Loucy (cell line): ENCODE measurements around the gene DBET.

ENCODE experiments used
- CTCF ChIP-seq: fragments of 200-600 bp; sonication (generic); conservative IDR thresholded peaks from 2 replicates; pipeline ENCODE4 v1.5.1; 2014; ENCODE audit warnings: mild to moderate bottlenecking, antibody characterized with exemption, low read length
- EZH2phosphoT487 ChIP-seq: fragments of 200-600 bp; IDR thresholded peaks from 2 replicates; pipeline ENCODE4 v1.6.1; 2018; ENCODE audit warnings: antibody characterized with exemption, mild to moderate bottlenecking, moderate library complexity, borderline replicate concordance

DNA sequence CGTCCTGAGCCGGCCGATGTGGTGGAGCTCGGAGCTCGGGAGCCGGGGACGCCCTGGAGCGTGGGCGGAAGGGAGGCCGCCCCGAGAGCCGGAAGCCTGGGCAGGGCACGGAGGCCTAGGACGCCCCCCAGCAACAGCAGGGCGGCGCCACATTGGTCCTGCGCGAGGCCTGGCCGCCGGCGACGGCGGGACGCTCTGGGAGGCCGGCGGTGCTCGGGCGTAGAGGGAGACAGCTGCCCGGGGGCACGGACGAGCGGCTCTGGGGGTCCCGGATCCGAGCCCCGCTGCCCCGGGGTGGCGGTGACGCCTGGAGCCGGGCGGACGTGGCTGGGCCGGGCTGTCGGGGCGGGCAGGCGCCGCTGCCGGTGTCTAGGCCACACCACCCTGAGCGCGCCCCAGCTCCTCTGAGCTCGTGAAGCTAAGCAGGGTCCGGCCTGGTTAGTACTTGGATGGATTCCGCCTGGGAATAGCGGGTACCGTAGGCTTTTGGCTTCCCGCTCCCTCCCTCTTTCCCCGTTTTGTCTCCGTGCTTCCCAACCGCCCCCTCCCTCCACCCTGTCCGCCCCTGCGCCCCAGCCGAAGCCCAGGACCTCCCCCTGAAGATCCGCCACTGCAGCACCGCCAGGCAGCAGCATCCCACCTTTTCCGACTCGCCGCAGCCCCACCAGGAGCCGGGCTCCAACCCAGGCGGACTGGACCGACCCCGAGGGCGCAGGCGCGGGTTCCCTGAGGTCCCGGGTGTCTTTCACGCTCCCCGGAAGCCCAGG is 49.3 kb upstream of the DBET start:
- TF ChIP-seq CTCF (no peak), EZH2phosphoT487 (no peak)
